ENCODE results near the gene PCMTD2.
"Not testable (repeated sequence)": the region's sequence is repeated elsewhere in the genome, so short reads cannot be mapped to it uniquely, and the experiment has no call there.

Gene PCMTD2

DNA sequence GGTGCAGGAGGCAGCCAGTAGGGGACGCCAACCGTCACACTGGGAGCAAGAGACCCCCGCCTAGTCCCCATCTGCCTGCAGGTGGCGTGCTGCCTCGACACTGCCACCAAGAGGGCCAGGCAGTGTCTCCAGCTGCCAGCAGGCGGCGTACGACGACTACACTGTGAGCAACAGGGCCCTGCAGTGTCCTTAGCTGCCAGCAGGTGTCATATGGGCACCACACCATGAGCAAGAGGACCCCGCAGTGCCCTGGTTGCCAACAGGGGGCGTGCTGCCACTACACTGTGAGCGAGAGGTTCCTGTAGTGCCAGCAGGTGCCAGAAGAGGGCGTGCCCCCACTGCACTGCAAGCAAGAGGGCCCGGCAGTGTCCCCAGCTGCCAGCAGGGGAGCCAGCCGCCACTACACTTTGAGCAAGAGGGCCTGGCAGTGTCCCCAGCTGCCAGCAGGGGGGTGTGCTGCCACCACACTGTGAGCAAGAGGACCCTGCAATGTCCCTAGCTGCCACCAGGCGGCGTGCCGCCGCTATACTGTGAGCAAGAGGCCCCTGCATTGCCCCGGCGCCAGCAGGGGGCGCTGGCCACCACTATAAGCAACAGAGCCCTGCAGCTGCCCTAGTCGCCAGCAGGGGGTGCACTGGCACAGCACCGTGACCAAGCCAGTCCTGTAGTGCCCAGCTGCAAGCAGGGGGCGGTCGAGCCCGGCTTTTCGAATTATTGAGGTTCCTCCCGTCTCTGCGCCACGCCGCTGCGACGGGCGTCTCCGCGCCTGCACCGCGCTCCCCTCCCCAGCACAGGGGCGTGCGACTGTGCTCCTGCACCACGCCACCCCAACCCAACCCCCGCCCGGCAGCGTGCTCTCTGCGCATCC lies 30.3 kb downstream of the PCMTD2 start:
- TF ChIP-seq POLR2AphosphoS5 (IDR thresholded peaks at IDR 0.05; ENCODE audit: low read depth) = peak; percentile 61; the same call in 1 of the 2 replicates
- peak; percentile 54 for TF ChIP-seq CTCF (IDR thresholded peaks at IDR 0.05; ENCODE audit: insufficient read depth, low read length)
- not testable (repeated sequence) for H3K4me3 ChIP-seq (replicated peaks; ENCODE audit: insufficient read depth, low read length); H3K27me3 ChIP-seq (ENCODE audit: insufficient read depth, poor library complexity, severe bottlenecking); H3K27ac ChIP-seq (replicated peaks)
- DNase-seq (ENCODE audit: low read depth in 1 of 2, low spot score in 1 of 2) = peak; percentile 65 to 90

DNA sequence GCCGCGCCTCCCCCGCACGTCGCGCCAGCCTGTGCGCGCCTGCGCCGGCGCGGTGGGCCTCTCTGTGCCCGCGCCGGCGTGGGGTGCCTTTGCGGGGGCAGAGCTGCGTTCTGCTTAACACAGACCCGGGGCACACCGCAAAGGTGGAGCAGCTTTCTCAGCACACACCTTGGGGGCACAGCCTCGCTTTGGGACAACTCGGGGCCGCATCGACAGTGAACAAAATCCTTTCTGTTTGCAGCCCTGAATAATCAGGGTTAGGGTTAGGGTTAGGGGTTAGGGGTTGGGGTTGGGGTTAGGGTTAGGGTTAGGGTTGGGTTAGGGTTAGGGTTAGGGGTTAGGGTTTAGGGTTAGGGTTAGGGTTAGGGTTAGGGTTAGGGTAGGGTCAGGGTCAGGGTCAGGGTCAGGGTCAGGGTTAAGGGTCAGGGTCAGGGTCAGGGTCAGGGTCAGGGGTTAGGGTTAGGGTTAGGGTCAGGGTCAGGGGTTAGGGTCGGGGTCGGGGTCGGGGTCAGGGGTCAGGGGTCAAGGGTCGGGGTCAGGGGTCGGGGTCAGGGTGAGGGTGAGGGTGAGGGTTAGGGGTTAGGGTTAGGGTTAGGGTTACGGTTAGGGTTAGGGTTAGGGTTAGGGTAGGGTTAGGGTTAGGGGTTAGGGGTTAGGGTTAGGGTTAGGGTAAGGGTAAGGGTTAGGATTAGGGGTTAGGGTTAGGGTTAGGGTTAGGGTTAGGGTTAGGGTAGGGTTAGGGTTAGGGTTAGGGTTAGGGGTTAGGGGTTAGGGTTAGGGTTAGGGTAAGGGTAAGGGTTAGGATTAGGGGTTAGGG lies 31.1 kb downstream of the PCMTD2 start:
- not testable (repeated sequence) for DNase-seq (ENCODE audit: low read depth in 1 of 2, low spot score in 1 of 2); H3K27me3 ChIP-seq (ENCODE audit: insufficient read depth, poor library complexity, severe bottlenecking); H3K4me3 ChIP-seq (replicated peaks; ENCODE audit: insufficient read depth, low read length); H3K27ac ChIP-seq (replicated peaks)

DNA sequence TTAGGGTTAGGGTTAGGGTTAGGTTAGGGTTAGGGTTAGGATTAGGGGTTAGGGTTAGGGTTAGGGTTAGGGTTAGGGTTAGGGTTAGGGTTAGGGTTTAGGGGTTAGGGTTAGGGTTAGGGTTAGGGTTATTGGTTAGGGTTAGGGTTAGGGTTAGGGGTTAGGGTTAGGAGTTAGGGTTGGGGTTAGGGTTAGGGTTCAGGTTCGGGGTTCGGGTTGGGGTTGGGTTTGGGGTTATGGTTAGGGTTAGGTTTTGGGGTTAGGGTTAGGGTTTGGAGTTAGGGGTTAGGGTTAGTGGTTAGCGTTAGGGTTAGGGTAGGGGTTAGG lies 31.7 kb downstream of the PCMTD2 start:
- not testable (repeated sequence) for H3K27me3 ChIP-seq (ENCODE audit: insufficient read depth, poor library complexity, severe bottlenecking); H3K27ac ChIP-seq (replicated peaks); H3K4me3 ChIP-seq (replicated peaks; ENCODE audit: insufficient read depth, low read length); DNase-seq (ENCODE audit: low read depth in 1 of 2, low spot score in 1 of 2)

DNA sequence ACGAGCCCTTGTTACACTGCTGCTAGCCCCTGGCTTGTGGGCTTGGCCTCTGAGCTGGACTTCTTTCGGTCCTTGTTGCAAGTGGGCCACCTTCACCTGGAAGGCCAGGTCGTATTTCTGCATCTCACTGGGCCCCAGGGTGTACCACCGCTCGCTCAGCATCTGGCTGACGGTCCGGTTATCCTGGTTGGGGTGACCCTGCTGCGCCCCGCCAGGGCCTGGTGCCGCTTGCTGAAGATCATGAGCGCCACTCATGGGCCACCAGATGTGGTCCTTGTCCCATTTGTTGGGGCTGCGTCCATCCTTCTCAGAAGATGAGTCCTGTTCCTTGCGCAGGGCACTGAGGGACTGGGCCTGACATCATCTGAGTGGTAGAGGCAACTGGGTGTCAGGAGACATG lies 36.6 kb downstream of the PCMTD2 start:
- not testable (repeated sequence) for DNase-seq (ENCODE audit: low read depth in 1 of 2, low spot score in 1 of 2); H3K4me3 ChIP-seq (replicated peaks; ENCODE audit: insufficient read depth, low read length); H3K27ac ChIP-seq (replicated peaks); H3K27me3 ChIP-seq (ENCODE audit: insufficient read depth, poor library complexity, severe bottlenecking)

DNA sequence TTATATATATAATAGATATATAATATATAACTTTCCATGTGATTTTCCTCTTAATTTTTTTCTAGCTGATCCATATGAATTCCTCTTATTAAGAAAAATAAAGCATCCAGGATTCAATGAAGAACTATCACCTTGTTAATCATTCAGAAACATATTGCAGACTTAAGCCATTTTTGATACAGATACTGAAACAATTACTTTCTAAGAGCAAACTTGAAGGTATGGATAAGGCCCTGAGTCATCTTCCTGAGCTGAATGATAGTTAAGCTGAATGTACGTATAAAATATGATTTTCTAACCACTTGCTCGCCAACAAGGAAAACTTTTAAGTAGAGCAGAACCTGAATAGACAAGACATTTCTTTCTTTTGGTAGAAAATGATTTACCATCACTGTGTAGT lies 47.5 kb downstream of the PCMTD2 start:
- H3K27ac ChIP-seq (replicated peaks); H3K27me3 ChIP-seq (ENCODE audit: insufficient read depth, poor library complexity, severe bottlenecking); H3K4me3 ChIP-seq (replicated peaks; ENCODE audit: insufficient read depth, low read length); DNase-seq (ENCODE audit: low read depth in 1 of 2, low spot score in 1 of 2): not testable (repeated sequence)

DNA sequence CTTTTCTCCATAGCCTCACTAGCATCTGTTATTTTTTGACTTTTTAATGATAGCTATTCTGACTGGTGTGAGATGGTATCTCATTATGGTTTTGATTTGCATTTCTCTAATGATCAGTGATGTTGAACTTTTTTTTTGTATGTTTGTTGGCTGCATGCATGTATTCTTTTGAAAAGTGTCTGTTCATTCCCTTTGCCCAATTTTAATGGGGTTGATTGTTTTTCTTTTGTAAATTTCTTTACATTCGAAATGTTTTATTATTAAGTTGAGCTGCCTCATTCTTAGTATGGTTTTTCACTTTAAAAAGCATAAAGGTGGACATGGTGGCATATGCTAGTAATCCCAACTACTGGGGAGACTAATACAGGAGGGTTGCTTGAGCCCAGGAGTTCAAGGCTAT lies 58.2 kb downstream of the PCMTD2 start:
- H3K27ac ChIP-seq (replicated peaks); DNase-seq (ENCODE audit: low read depth in 1 of 2, low spot score in 1 of 2); H3K4me3 ChIP-seq (replicated peaks; ENCODE audit: insufficient read depth, low read length); H3K27me3 ChIP-seq (ENCODE audit: insufficient read depth, poor library complexity, severe bottlenecking): not testable (repeated sequence)

- not testable (repeated sequence) for DNase-seq (ENCODE audit: low read depth in 1 of 2, low spot score in 1 of 2)
Measured at GRCh38 chr20:64315381-64315780, 59.8 kb downstream of the PCMTD2 start.

DNA sequence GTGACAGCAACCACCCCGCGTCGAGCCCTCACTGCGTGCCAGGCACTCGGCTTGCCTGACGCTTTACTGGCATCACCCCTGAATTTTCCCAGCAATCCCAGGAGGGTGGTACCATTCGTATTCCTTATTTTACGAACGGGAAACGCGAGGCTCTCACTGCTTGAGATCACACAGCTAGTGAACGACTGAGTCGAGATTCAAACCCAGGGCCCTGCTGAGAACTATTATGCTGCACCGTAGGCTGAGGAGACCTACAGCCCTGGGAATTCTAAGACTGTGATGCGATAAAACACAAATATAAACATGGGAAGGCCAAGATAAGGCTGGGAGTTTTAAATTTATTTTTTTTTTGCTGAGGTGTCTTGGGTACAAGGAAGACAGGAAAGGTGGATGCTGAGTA lies 60.3 kb downstream of the PCMTD2 start:
- H3K4me3 ChIP-seq (replicated peaks; ENCODE audit: insufficient read depth, low read length); H3K27ac ChIP-seq (replicated peaks); DNase-seq (ENCODE audit: low read depth in 1 of 2, low spot score in 1 of 2); H3K27me3 ChIP-seq (ENCODE audit: insufficient read depth, poor library complexity, severe bottlenecking): not testable (repeated sequence)

More at GRCh38 chr20:64315381-64315780, 59.8 kb downstream of the PCMTD2 start:
- H3K27me3 ChIP-seq (ENCODE audit: insufficient read depth, poor library complexity, severe bottlenecking); H3K27ac ChIP-seq (replicated peaks); H3K4me3 ChIP-seq (replicated peaks; ENCODE audit: insufficient read depth, low read length): not testable (repeated sequence)

GRCh38 chr20:64316415-64317083 lies 61.0 kb downstream of the PCMTD2 start:
- not testable (repeated sequence) for H3K4me3 ChIP-seq (replicated peaks; ENCODE audit: insufficient read depth, low read length); H3K27ac ChIP-seq (replicated peaks); H3K27me3 ChIP-seq (ENCODE audit: insufficient read depth, poor library complexity, severe bottlenecking); DNase-seq (ENCODE audit: low read depth in 1 of 2, low spot score in 1 of 2)

DNA sequence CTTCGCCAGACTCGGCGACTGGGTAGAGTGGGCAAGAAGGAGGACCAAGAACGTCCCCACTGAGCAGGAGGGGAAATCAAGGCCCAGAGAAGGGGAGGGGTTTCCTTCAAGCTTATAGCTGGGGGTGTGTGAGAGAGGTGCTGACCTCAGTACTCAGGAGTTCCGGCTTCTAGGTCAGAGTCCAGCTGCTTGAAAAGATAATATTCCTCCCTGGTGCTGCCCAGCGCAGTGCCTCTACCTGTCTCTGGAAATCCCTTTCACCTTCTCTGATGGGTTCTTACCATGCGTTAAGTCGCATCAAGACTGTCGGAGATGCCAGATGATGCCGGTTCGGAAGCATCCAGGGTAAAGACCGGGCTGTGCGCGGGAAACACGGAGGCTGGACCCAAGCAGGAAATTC lies 61.8 kb downstream of the PCMTD2 start:
- H3K27ac ChIP-seq (replicated peaks); DNase-seq (ENCODE audit: low read depth in 1 of 2, low spot score in 1 of 2); H3K27me3 ChIP-seq (ENCODE audit: insufficient read depth, poor library complexity, severe bottlenecking); H3K4me3 ChIP-seq (replicated peaks; ENCODE audit: insufficient read depth, low read length): not testable (repeated sequence)

- not testable (repeated sequence) for DNase-seq (ENCODE audit: low read depth in 1 of 2, low spot score in 1 of 2); H3K27ac ChIP-seq (replicated peaks); H3K4me3 ChIP-seq (replicated peaks; ENCODE audit: insufficient read depth, low read length); H3K27me3 ChIP-seq (ENCODE audit: insufficient read depth, poor library complexity, severe bottlenecking)
Measured at GRCh38 chr20:64318056-64318455, 62.5 kb downstream of the PCMTD2 start.

GRCh38 chr20:64322031-64322789 lies 66.7 kb downstream of the PCMTD2 start:
- not testable (repeated sequence) for H3K4me3 ChIP-seq (replicated peaks; ENCODE audit: insufficient read depth, low read length); H3K27ac ChIP-seq (replicated peaks); H3K27me3 ChIP-seq (ENCODE audit: insufficient read depth, poor library complexity, severe bottlenecking); DNase-seq (ENCODE audit: low read depth in 1 of 2, low spot score in 1 of 2)
